ENCODE results near the gene SLC26A8. TPM values are rescaled to one million over a fixed set of nuclear protein-coding genes. Genes with fewer than 3 reads are reported as not detected.

The SLC26A8 gene
- total RNA-seq, 4 donors from 2014 or later = 0.19 TPM; not detected in 3

DNA sequence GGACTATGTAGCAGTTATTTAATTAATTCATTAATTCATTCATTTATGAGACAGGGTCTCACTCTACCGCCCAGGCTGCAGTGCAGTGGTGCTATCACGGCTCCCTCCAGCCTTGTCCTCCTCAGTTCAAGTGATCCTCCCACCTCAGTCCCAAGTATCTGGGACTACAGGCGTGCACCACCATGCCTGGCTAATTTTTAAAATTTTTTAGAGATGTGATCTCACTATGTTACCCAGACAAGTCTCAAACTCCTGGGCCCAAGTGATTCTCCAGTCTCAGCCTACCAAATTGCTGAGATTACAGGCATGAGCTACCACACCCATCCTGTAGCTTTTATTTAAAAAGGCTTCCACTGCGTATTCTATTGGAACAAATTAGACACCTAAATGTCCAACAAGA lies 127.0 kb downstream of the SLC26A8 start:
- Histone ChIP-seq H3K4me3 (no peak overlapping the region), H3K27ac (no peak overlapping the region), H3K9me3 (no peaks in the 10 kb centered on the region), H3K4me1 (no peaks in the 10 kb centered on the region), H3K36me3 (peaks cover 0 to 30% (median 0%) of the 10 kb centered on the region in 3 donors), H3K27me3 (no peaks in the 10 kb centered on the region)
- no peak for DNase-seq
- 91 to 100% methylated on average over 4 of the region's 4 CpGs for WGBS, 2 donors
- TF ChIP-seq, protein P1, sequence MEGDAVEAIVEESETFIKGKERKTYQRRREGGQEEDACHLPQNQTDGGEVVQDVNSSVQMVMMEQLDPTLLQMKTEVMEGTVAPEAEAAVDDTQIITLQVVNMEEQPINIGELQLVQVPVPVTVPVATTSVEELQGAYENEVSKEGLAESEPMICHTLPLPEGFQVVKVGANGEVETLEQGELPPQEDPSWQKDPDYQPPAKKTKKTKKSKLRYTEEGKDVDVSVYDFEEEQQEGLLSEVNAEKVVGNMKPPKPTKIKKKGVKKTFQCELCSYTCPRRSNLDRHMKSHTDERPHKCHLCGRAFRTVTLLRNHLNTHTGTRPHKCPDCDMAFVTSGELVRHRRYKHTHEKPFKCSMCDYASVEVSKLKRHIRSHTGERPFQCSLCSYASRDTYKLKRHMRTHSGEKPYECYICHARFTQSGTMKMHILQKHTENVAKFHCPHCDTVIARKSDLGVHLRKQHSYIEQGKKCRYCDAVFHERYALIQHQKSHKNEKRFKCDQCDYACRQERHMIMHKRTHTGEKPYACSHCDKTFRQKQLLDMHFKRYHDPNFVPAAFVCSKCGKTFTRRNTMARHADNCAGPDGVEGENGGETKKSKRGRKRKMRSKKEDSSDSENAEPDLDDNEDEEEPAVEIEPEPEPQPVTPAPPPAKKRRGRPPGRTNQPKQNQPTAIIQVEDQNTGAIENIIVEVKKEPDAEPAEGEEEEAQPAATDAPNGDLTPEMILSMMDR (IDR thresholded peaks at IDR 0.05) = no peak
- intact Hi-C loops (cut with DNase I) = no loop called here

DNA sequence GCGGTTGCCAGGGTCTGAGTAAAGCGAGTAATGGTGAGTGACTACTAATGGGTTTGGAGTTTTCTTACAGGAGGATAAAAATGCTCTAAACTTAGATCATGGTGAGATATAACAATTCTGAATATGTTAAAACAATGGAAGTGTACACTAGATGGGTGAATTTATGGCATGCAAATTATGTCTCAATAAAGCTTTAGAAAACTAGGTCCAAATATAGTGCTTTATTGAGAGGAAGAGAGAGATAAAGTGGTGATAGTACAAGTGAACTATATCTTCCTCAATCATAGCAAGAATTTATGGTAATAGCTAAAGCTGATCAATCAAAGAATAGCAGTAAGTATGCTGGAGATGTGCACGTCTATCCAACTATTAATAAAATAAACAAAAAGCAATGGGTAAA lies 127.4 kb downstream of the SLC26A8 start:
- 89 to 92% methylated on average over 3 of the region's 3 CpGs for WGBS, 2 donors
- Histone ChIP-seq H3K27me3 (no peaks in the 10 kb centered on the region), H3K4me3 (no peak overlapping the region), H3K4me1 (no peaks in the 10 kb centered on the region), H3K27ac (no peak overlapping the region), H3K9me3 (no peaks in the 10 kb centered on the region), H3K36me3 (peaks cover 0 to 30% (median 0%) of the 10 kb centered on the region in 3 donors)
- TF ChIP-seq, protein P1 (IDR thresholded peaks at IDR 0.05) = no peak
- no peak for TF ChIP-seq POLR2A (IDR thresholded peaks at IDR 0.05)
- no peak for DNase-seq
- intact Hi-C loops (cut with DNase I) = no loop called here

DNA sequence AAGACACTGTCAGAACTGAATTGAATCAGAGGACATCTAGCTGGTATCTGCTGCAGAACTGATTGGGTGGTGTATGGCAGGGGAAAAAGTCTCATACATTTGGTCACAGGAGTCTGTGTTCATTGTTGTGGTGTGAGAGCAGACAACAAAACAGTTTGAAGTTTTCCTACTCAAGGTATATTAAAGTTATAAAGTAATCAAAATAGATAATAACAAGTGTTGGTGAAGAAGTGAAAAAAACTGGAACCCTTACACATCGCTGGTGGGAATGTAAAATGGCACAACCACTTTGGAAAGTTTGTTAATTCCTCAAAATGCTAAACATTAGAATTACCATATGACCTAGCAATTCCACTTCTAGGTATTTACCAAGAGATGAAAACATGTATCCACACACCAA lies 128.2 kb downstream of the SLC26A8 start:
- TF ChIP-seq, protein P1 (IDR thresholded peaks at IDR 0.05) = no peak
- TF ChIP-seq POLR2A (IDR thresholded peaks at IDR 0.05) = no peak
- H3K4me1 ChIP-seq = no peaks in the 10 kb centered on the region
- no peaks in the 10 kb centered on the region for H3K27me3 ChIP-seq
- peaks cover 0 to 30% (median 0%) of the 10 kb centered on the region in 3 donors for H3K36me3 ChIP-seq
- H3K9me3 ChIP-seq = no peaks in the 10 kb centered on the region
- 93 to 100% methylated on average over 1 of the region's 1 CpG for WGBS, 2 donors
- no peak overlapping the region for H3K27ac ChIP-seq
- no peak overlapping the region for H3K4me3 ChIP-seq
- intact Hi-C loops (cut with DNase I) = no loop called here
- DNase-seq = no peak

DNA sequence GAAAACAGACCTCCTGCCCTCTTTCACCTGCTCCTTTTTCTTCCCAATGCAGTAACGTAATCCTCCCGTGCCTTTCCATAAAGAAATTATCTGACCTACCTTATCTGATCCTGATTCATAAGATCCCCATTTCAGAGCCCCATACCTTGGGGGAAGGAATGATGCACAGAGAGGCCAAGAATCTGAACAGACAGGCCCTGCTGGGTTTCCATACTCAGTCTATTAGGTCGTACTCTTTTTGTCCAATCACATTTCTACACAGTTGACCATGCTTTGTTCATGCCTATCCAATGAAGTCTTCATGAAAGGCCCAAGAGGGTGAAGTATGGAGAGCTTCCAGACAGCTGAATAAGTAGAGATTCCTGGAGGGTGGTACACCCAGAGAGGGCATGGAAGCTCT lies 128.9 kb downstream of the SLC26A8 start:
- intact Hi-C loops (cut with DNase I) = no loop called here
- no peak for DNase-seq
- Histone ChIP-seq H3K36me3 (peaks cover 0 to 27% (median 0%) of the 10 kb centered on the region in 3 donors), H3K9me3 (no peaks in the 10 kb centered on the region), H3K27me3 (no peaks in the 10 kb centered on the region), H3K4me3 (no peak overlapping the region), H3K27ac (no peak overlapping the region), H3K4me1 (no peaks in the 10 kb centered on the region)
- TF ChIP-seq POLR2A (IDR thresholded peaks at IDR 0.05) = no peak
- TF ChIP-seq, protein P1 (IDR thresholded peaks at IDR 0.05) = no peak
- 76 to 80% methylated on average over 3 of the region's 3 CpGs for WGBS, 2 donors

DNA sequence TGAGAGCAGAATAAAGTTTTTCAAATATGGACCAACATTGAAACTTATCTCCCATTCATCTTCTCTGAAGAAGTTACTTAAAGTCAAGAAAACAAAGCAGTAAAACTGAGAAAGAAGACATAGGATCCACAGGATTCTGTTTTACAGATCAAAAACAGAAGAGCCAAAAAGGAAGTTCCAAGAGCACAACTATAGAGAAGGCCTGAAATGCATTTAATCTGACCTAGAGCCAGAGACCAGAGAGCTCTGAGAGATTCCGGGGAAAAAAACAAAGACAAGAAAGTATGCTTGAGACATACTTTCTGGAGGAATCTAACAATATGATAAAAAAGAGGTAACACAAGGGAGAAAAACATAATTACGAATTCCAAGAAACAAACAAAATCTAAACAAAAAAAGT lies 129.7 kb downstream of the SLC26A8 start:
- Histone ChIP-seq H3K36me3 (peaks cover 0 to 27% (median 0%) of the 10 kb centered on the region in 3 donors), H3K27ac (no peak overlapping the region), H3K9me3 (no peaks in the 10 kb centered on the region), H3K4me1 (no peaks in the 10 kb centered on the region), H3K4me3 (no peak overlapping the region), H3K27me3 (no peaks in the 10 kb centered on the region)
- DNase-seq = no peak
- intact Hi-C loops (cut with DNase I) = no loop called here
- 91 to 93% methylated on average over 2 of the region's 2 CpGs for WGBS, 2 donors
- no peak for TF ChIP-seq POLR2A (IDR thresholded peaks at IDR 0.05)
- TF ChIP-seq, protein P1 (IDR thresholded peaks at IDR 0.05) = no peak

Other genes starting within 250 kb of the SLC26A8 start
- not detected for gene CLPSL2, start 248.0 kb downstream of the SLC26A8 start, total RNA-seq
- not detected for gene CLPSL1, start 243.6 kb downstream of the SLC26A8 start, total RNA-seq
- not detected for gene CLPS, start 227.3 kb downstream of the SLC26A8 start, total RNA-seq
- not detected for gene LHFPL5, start 219.3 kb downstream of the SLC26A8 start, total RNA-seq
- gene SRPK1, start 103.5 kb downstream of the SLC26A8 start, total RNA-seq = 100 to 1,000 TPM in 2 of 4 donors, 10 to 100 TPM in 2; 66.1 to 109 (median 86.5) TPM
- gene MAPK14, start 3.2 kb upstream of the SLC26A8 start, total RNA-seq = 10 to 100 TPM; 44.4 to 91.7 (median 59.1) TPM
- gene MAPK13, start 105.9 kb upstream of the SLC26A8 start, total RNA-seq = 100 to 1,000 TPM in 2 of 4 donors, 10 to 100 TPM in 2; 62.2 to 136 (median 104) TPM
- 10 to 100 TPM in 2 of 4 donors, 1 to 10 TPM in 2; 6.3 to 16.8 (median 9.9) TPM for gene BRPF3, start 172.1 kb upstream of the SLC26A8 start, total RNA-seq
- under 1 TPM in 2 of 4 donors, not detected in 2; 0.59 to 0.64 TPM for gene PNPLA1, start 245.4 kb upstream of the SLC26A8 start, total RNA-seq